ENCODE data around the gene PRDX1. TPM values are rescaled to one million over a fixed set of nuclear protein-coding genes. Genes with fewer than 3 reads are reported as not detected.

The PRDX1 gene
- total and polyA plus RNA-seq, 9 donors, result 127 to 461 (median 272) TPM

DNA sequence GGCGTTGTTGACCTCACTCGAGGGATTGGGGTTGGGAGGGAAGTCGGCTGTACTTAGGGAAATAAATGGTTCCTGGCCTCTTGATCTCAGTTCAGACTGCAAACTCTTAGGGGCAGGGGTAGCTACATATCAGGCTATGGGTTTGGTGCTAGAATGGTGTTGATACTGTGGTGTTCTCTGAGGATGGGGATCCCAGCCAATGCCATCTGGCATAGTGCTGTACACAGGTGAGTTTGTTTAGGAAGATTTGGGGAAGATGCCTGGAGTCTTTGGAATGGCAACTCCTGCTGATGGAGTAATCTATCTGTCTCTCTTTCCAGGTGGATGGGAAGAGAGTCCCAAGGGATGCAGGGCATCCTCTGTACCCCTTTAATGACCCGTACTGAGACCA is 47.9 kb upstream of the PRDX1 start:
- Histone ChIP-seq H3K27ac (no peak overlapping the region), H3K36me3 (no peaks in the 10 kb centered on the region), H3K27me3 (no peaks in the 10 kb centered on the region), H3K4me1 (ENCODE audit: insufficient read depth) (no peaks in the 10 kb centered on the region), H3K4me3 (no peak overlapping the region), H3K9me3 (no peaks in the 10 kb centered on the region)
- 41 to 44% (median 42%) methylated on average over 4 of the region's 4 CpGs for whole genome bisulfite sequencing, 3 donors
- TF ChIP-seq POLR2A (IDR thresholded peaks at IDR 0.05) (no peak), EP300 (IDR thresholded peaks at IDR 0.05) (no peak)
- TF ChIP-seq, protein P1, sequence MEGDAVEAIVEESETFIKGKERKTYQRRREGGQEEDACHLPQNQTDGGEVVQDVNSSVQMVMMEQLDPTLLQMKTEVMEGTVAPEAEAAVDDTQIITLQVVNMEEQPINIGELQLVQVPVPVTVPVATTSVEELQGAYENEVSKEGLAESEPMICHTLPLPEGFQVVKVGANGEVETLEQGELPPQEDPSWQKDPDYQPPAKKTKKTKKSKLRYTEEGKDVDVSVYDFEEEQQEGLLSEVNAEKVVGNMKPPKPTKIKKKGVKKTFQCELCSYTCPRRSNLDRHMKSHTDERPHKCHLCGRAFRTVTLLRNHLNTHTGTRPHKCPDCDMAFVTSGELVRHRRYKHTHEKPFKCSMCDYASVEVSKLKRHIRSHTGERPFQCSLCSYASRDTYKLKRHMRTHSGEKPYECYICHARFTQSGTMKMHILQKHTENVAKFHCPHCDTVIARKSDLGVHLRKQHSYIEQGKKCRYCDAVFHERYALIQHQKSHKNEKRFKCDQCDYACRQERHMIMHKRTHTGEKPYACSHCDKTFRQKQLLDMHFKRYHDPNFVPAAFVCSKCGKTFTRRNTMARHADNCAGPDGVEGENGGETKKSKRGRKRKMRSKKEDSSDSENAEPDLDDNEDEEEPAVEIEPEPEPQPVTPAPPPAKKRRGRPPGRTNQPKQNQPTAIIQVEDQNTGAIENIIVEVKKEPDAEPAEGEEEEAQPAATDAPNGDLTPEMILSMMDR (IDR thresholded peaks at IDR 0.05), result no peak
- intact Hi-C loops (cut with DNase I), result loop anchor here in 3 of 4 donors (5.0 to 10.0 kb wide), 5 partner anchors 47 to 555 kb away; partner anchors contain the start of genes CCDC163 (in 1 of the 3), HECTD3 (in 1 of the 3), MMACHC (in 1 of the 3) and PRDX1 (in 1 of the 3)
- DNase-seq, result no peak

DNA sequence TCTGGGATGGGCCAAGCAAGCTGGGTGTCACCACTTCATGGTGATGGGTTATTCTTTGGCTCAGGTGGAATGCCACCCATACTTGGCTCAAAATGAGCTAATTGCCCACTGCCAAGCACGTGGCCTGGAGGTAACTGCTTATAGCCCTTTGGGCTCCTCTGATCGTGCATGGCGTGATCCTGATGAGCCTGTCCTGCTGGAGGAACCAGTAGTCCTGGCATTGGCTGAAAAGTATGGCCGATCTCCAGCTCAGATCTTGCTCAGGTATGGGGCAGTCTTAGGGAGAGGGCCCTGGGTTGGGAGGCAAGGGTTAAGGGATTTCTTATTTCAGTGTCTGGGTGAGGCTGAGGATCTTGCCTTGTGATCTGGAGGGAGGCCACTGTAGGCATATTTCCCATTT is 46.7 kb upstream of the PRDX1 start:
- no peaks in the 10 kb centered on the region for H3K27me3 ChIP-seq
- TF ChIP-seq POLR2A (IDR thresholded peaks at IDR 0.05), result no peak
- no peak for TF ChIP-seq EP300 (IDR thresholded peaks at IDR 0.05)
- TF ChIP-seq, protein P1 (IDR thresholded peaks at IDR 0.05), result no peak
- no peak overlapping the region for H3K27ac ChIP-seq
- 74 to 77% (median 75%) methylated on average over 4 of the region's 4 CpGs for WGBS, 3 donors
- DNase-seq, result no peak
- no peaks in the 10 kb centered on the region for H3K4me1 ChIP-seq (ENCODE audit: insufficient read depth)
- H3K36me3 ChIP-seq, result no peaks in the 10 kb centered on the region
- intact Hi-C loops (cut with DNase I), result loop anchor here in 3 of 4 donors (5.0 to 10.0 kb wide), 5 partner anchors 46 to 554 kb away; partner anchors contain the start of genes CCDC163 (in 1 of the 3), HECTD3 (in 1 of the 3), MMACHC (in 1 of the 3) and PRDX1 (in 1 of the 3)
- no peaks in the 10 kb centered on the region for H3K9me3 ChIP-seq
- no peak overlapping the region for H3K4me3 ChIP-seq

- no peaks in the 10 kb centered on the region for H3K36me3 ChIP-seq
Measured at GRCh38 chr1:45567911-45568310, 46.2 kb upstream of the PRDX1 start.

DNA sequence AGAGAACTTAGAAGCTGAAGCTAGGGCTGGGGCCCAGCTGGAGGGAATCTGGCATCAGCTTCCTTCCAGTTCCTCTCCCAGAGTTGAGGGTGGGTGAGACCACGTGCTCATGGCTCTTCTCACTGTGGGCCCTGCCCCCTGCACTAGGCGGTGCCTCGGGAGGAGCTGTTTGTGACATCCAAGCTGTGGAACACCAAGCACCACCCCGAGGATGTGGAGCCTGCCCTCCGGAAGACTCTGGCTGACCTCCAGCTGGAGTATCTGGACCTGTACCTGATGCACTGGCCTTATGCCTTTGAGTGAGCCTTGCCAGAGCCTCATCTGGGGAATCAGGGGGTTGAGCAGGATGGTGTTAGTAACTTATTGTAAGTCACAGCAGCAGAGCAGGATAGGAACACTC is 45.0 kb upstream of the PRDX1 start:
- H3K4me3 ChIP-seq, result no peak overlapping the region
- DNase-seq, result peak in 4 of 5 donors; percentile 45 to 77 (median 62)
- H3K36me3 ChIP-seq, result no peaks in the 10 kb centered on the region
- no peaks in the 10 kb centered on the region for H3K9me3 ChIP-seq
- H3K4me1 ChIP-seq (ENCODE audit: insufficient read depth), result no peaks in the 10 kb centered on the region
- no peaks in the 10 kb centered on the region for H3K27me3 ChIP-seq
- intact Hi-C loops (cut with DNase I), result loop anchor here in 3 of 4 donors (5.0 to 10.0 kb wide), 5 partner anchors 44 to 552 kb away; partner anchors contain the start of genes CCDC163 (in 1 of the 3), HECTD3 (in 1 of the 3), MMACHC (in 1 of the 3) and PRDX1 (in 1 of the 3)
- H3K27ac ChIP-seq, result no peak overlapping the region
- TF ChIP-seq EP300 (IDR thresholded peaks at IDR 0.05), result no peak
- no peak for TF ChIP-seq POLR2A (IDR thresholded peaks at IDR 0.05)
- TF ChIP-seq, protein P1 (IDR thresholded peaks at IDR 0.05), result no peak
- WGBS, 3 donors, result 22 to 29% (median 25%) methylated on average over 5 of the region's 5 CpGs

More at GRCh38 chr1:45567911-45568310, 46.2 kb upstream of the PRDX1 start:
- Histone ChIP-seq H3K27ac (no peak overlapping the region), H3K4me3 (no peak overlapping the region), H3K27me3 (no peaks in the 10 kb centered on the region), H3K9me3 (no peaks in the 10 kb centered on the region), H3K4me1 (ENCODE audit: insufficient read depth) (no peaks in the 10 kb centered on the region)
- DNase-seq, result no peak
- TF ChIP-seq EP300 (IDR thresholded peaks at IDR 0.05), result no peak
- no peak for TF ChIP-seq POLR2A (IDR thresholded peaks at IDR 0.05)
- TF ChIP-seq, protein P1 (IDR thresholded peaks at IDR 0.05), result no peak
- intact Hi-C loops (cut with DNase I), result loop anchor here in 3 of 4 donors (5.0 to 10.0 kb wide), 5 partner anchors 46 to 553 kb away; partner anchors contain the start of genes CCDC163 (in 1 of the 3), HECTD3 (in 1 of the 3), MMACHC (in 1 of the 3) and PRDX1 (in 1 of the 3)
- WGBS, 3 donors, result 83 to 87% (median 84%) methylated on average over 7 of the region's 7 CpGs
